GM13976 (cell line): ENCODE results near the gene TJAP1.
"Not testable (repeated sequence)": the region's sequence is repeated elsewhere in the genome, so short reads cannot be mapped to it uniquely, and the experiment has no call there.

ENCODE experiments used
- DNase-seq: peaks from one replicate; pipeline ENCODE4 v3.0.0; 2012; ENCODE audit warnings: low spot score
- in situ Hi-C: fragments of 300-500 bp; cut with MboI; formaldehyde crosslinking; loops from one replicate; pipeline ENCODE4 v1.12.0; 2022; ENCODE audit warnings: low sequenced_read_pairs, mixed read lengths, inconsistent platforms; ENCODE audit not compliant: unreplicated experiment
- TF ChIP-seq, protein P1 (sequence below): IDR thresholded peaks from 2 replicates; pipeline ENCODE4 v1.5.1; 2012; ENCODE audit warnings: borderline replicate concordance, mild to moderate bottlenecking; ENCODE audit not compliant: insufficient read depth; ENCODE audit errors: extremely low read depth, missing control alignments, control extremely low read depth

TJAP1 gene

DNA sequence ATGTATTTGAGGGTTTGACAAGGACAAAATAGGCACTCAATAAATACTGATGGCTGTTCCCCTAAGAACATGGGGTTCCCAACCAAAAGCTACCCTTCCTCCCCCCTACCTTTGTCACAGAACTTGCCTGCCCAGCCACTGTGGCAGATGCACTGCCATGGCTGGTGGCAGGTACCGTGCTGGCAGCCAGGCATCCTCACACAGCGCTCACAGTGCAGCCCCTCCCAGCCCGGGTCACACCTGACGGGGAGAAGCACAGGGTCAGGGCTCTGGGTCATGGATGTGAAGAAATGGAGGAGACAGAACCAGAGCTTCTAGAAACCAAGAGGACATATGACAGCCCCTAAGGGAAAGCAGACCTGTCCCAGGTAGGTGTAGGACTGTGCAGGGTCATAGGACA lies 24.5 kb upstream of the TJAP1 start:
- TF ChIP-seq, protein P1, sequence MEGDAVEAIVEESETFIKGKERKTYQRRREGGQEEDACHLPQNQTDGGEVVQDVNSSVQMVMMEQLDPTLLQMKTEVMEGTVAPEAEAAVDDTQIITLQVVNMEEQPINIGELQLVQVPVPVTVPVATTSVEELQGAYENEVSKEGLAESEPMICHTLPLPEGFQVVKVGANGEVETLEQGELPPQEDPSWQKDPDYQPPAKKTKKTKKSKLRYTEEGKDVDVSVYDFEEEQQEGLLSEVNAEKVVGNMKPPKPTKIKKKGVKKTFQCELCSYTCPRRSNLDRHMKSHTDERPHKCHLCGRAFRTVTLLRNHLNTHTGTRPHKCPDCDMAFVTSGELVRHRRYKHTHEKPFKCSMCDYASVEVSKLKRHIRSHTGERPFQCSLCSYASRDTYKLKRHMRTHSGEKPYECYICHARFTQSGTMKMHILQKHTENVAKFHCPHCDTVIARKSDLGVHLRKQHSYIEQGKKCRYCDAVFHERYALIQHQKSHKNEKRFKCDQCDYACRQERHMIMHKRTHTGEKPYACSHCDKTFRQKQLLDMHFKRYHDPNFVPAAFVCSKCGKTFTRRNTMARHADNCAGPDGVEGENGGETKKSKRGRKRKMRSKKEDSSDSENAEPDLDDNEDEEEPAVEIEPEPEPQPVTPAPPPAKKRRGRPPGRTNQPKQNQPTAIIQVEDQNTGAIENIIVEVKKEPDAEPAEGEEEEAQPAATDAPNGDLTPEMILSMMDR = no peak
- DNase-seq = no peak
- in situ Hi-C loops = no loop called here

- in situ Hi-C loops = no loop called here
- no peak for DNase-seq
- TF ChIP-seq, protein P1 = no peak
These were observed 23.5 kb upstream of the TJAP1 start for GRCh38 chr6:43453831-43454230.

GRCh38 chr6:43454290-43454695 lies 23.1 kb upstream of the TJAP1 start:
- no peak for DNase-seq
- TF ChIP-seq, protein P1 = peak; percentile 93

GRCh38 chr6:43454696-43455530 lies 22.5 kb upstream of the TJAP1 start:
- in situ Hi-C loops = no loop called here
- DNase-seq = peak; percentile 88

More at GRCh38 chr6:43454290-43454695, 23.1 kb upstream of the TJAP1 start:
- in situ Hi-C loops = no loop called here

DNA sequence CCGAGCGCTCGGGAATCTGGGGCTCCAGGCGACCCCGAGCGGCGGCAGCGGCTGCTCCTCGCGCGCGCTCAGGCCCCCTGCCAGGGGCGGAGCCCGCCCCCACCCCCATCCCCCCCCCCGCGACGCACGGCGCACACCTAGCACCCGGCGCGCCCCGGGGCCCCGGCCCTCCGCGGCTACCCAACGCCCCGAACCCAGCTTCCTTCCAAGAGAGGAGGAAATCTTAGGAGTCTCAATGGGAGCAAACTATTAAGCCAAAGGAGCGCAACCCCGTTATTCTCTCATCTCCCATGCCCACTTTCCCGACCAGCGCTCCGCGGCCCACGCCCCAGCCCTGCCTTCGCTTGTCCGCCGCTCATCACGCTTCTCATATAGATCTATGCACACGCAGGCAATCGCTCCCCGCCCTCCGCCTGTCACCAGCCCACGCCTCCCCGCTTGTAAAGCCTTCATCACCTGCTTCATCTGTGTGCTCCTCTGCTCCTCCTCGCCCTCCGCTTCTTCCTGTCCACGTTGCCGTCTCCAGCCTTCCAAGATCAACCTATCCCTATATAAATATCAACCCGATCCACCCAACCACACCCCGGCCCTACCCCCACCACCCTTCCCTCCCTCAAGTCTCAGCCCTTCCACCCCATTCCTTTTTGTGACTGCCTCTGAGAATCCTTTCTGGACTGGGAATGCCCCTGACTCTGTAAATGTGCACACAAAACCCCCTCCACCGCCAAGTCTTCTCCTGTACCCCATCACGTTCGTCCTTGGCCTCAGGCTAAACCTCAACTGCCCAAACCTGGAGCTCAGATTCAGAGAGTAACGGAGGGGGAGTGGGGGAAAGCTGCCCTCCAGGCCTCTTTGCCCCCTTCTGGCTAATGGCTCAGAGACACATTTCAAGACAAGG lies 21.6 kb upstream of the TJAP1 start, which contains the start of gene DLK2:
Gene DLK2, minus strand, starts transcription at position 18 of the 898 bp plus-strand sequence. CDS start 723 bp downstream, outside the sequence.
- in situ Hi-C loops = no loop called here
- DNase-seq = peak; percentile 75
- TF ChIP-seq, protein P1 = no peak

More at GRCh38 chr6:43454696-43455530, 22.5 kb upstream of the TJAP1 start:
- TF ChIP-seq, protein P1 = no peak

GRCh38 chr6:43457643-43458042 lies 19.7 kb upstream of the TJAP1 start:
- no peak for DNase-seq
- in situ Hi-C loops = no loop called here
- TF ChIP-seq, protein P1 = no peak

GRCh38 chr6:43458154-43458553 lies 19.2 kb upstream of the TJAP1 start:
- DNase-seq, in situ Hi-C loops: not testable (repeated sequence)
